Subcutaneous abdominal adipose tissue (tissue), 5 donors: ENCODE results near the gene PKDREJ.
A peak's percentile ranks its signal among the peaks of the same experiment; 100 is the strongest.

Experiments
- H3K27ac ChIP-seq: one replicate; pipeline ENCODE4 v1.7.0; 2013; ENCODE audit warnings: low read depth, mild to moderate bottlenecking, inconsistent platforms, low read length, moderate library complexity
- H3K27me3 ChIP-seq, 5 donors: one replicate each; pipeline ENCODE4 v1.7.0; 2013; ENCODE audit warnings: low read length in 5 of 5, inconsistent platforms in 1 of 5; ENCODE audit not compliant: control insufficient read depth in 5 of 5, insufficient read depth in 4 of 5
- H3K36me3 ChIP-seq, 5 donors: one replicate each; pipeline ENCODE4 v1.7.0; 2013; ENCODE audit warnings: low read length in 5 of 5; ENCODE audit not compliant: control insufficient read depth in 5 of 5, insufficient read depth in 5 of 5
- H3K4me1 ChIP-seq, 5 donors: one replicate each; pipeline ENCODE4 v1.7.0; 2013; ENCODE audit warnings: low read length in 5 of 5, mild to moderate bottlenecking in 3 of 5, moderate library complexity in 1 of 5; ENCODE audit not compliant: control insufficient read depth in 5 of 5, insufficient read depth in 5 of 5
- H3K4me3 ChIP-seq, 5 donors: one replicate each; pipeline ENCODE4 v1.7.0; 2013; ENCODE audit warnings: low read length in 5 of 5, low read depth in 1 of 5
- H3K9ac ChIP-seq, 5 donors: one replicate each; pipeline ENCODE4 v1.7.0; 2013; ENCODE audit warnings: low read length in 5 of 5, mild to moderate bottlenecking in 4 of 5, moderate library complexity in 3 of 5
- H3K9me3 ChIP-seq, 5 donors: one replicate each; pipeline ENCODE4 v1.7.0; 2013; ENCODE audit warnings: low read length in 5 of 5; ENCODE audit not compliant: control insufficient read depth in 5 of 5
- donor health status: healthy.
- donor health status: healthy.
- donor health status: healthy.
- donor health status: healthy.
- donor health status: healthy.

Gene PKDREJ

GRCh38 chr22:46278656-46279645, 15.8 kb upstream of the PKDREJ start:
- Histone ChIP-seq H3K9me3 (no peaks in the 10 kb centered on the region), H3K27me3 (no peaks in the 10 kb centered on the region), H3K27ac (no peak overlapping the region), H3K4me3 (no peak overlapping the region), H3K9ac (no peak overlapping the region), H3K4me1 (peaks cover 0 to 8% (median 0%) of the 10 kb centered on the region in 5 donors), H3K36me3 (peaks cover 7 to 92% (median 88%) of the 10 kb centered on the region in 5 donors)

GRCh38 chr22:46276563-46276962, 13.4 kb upstream of the PKDREJ start:
- no peak overlapping the region for H3K9ac ChIP-seq
- H3K36me3 ChIP-seq = peaks cover 5 to 94% (median 91%) of the 10 kb centered on the region in 5 donors
- H3K27ac ChIP-seq = no peak overlapping the region

GRCh38 chr22:46275455-46276122, 12.4 kb upstream of the PKDREJ start:
- no peak overlapping the region for H3K4me3 ChIP-seq
- peaks cover 0 to 7% (median 0%) of the 10 kb centered on the region in 5 donors for H3K4me1 ChIP-seq
- no peaks in the 10 kb centered on the region for H3K9me3 ChIP-seq
- H3K36me3 ChIP-seq = peaks cover 5 to 85% (median 81%) of the 10 kb centered on the region in 5 donors
- H3K27me3 ChIP-seq = no peaks in the 10 kb centered on the region
- no peak overlapping the region for H3K27ac ChIP-seq
- no peak overlapping the region for H3K9ac ChIP-seq

More at GRCh38 chr22:46276563-46276962, 13.4 kb upstream of the PKDREJ start:
- Histone ChIP-seq H3K4me3 (no peak overlapping the region), H3K27me3 (no peaks in the 10 kb centered on the region), H3K4me1 (peaks cover 0 to 8% (median 0%) of the 10 kb centered on the region in 5 donors), H3K9me3 (no peaks in the 10 kb centered on the region)

- Histone ChIP-seq H3K9ac (no peak overlapping the region), H3K27ac (no peak overlapping the region), H3K4me3 (no peak overlapping the region), H3K4me1 (peaks cover 0 to 8% (median 8%) of the 10 kb centered on the region in 5 donors), H3K9me3 (no peaks in the 10 kb centered on the region), H3K27me3 (no peaks in the 10 kb centered on the region), H3K36me3 (peaks cover 5 to 80% (median 72%) of the 10 kb centered on the region in 5 donors)
Measured at GRCh38 chr22:46274381-46274780, 11.2 kb upstream of the PKDREJ start.

GRCh38 chr22:46273432-46274148, 10.4 kb upstream of the PKDREJ start:
- Histone ChIP-seq H3K9ac (peak overlapping the region in 1 of 5 donors; percentile 44), H3K36me3 (peaks cover 5 to 75% (median 64%) of the 10 kb centered on the region in 5 donors), H3K4me3 (no peak overlapping the region), H3K27me3 (no peaks in the 10 kb centered on the region), H3K4me1 (peaks cover 0 to 16% (median 14%) of the 10 kb centered on the region in 5 donors), H3K9me3 (no peaks in the 10 kb centered on the region), H3K27ac (no peak overlapping the region)

- Histone ChIP-seq H3K9ac (peak overlapping the region in 1 of 5 donors; percentile 44), H3K4me3 (no peak overlapping the region), H3K36me3 (peaks cover 5 to 68% (median 57%) of the 10 kb centered on the region in 5 donors), H3K9me3 (no peaks in the 10 kb centered on the region), H3K27me3 (no peaks in the 10 kb centered on the region), H3K4me1 (peaks cover 0 to 23% (median 19%) of the 10 kb centered on the region in 5 donors), H3K27ac (no peak overlapping the region)
Measured at GRCh38 chr22:46272762-46273431, 9.8 kb upstream of the PKDREJ start.

- Histone ChIP-seq H3K27ac (no peak overlapping the region), H3K9me3 (no peaks in the 10 kb centered on the region), H3K36me3 (peaks cover 5 to 62% (median 53%) of the 10 kb centered on the region in 5 donors), H3K27me3 (no peaks in the 10 kb centered on the region), H3K9ac (no peak overlapping the region), H3K4me3 (no peak overlapping the region), H3K4me1 (peaks cover 0 to 28% (median 23%) of the 10 kb centered on the region in 5 donors)
Measured at GRCh38 chr22:46272196-46272595, 9.1 kb upstream of the PKDREJ start.

GRCh38 chr22:46269564-46269963, 6.4 kb upstream of the PKDREJ start:
- Histone ChIP-seq H3K9me3 (no peaks in the 10 kb centered on the region), H3K4me1 (peaks cover 0 to 33% (median 25%) of the 10 kb centered on the region in 5 donors), H3K36me3 (peaks cover 0 to 43% (median 30%) of the 10 kb centered on the region in 5 donors), H3K4me3 (peak overlapping the region in 4 of 5 donors; percentile 7 to 56 (median 16)), H3K27me3 (no peaks in the 10 kb centered on the region), H3K9ac (peak overlapping the region in 2 of 5 donors; percentile 4 to 59), H3K27ac (peak overlapping the region; percentile 74)
